ENCODE results near the gene RS1.

RS1 gene

DNA sequence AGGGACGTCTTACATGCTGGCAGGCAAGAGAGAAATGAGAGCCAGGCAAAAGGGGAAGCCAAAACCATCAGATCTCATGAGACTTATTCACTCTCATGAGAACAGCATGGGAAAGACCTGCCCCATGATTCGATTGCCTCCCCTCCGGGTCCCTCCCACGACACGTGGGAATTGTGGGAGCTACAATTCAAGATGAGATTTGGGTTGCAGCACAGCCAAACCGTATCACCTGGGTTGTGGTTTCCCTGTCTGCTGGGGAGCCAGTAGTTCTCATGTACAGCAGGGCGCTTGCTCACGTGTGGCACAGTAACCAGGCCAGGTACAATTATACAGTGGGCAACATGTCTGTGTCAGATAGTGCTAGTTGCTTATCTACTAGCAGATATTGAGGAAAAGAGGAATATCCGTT lies 11.1 kb upstream of the RS1 start:
- TF ChIP-seq, protein P1, sequence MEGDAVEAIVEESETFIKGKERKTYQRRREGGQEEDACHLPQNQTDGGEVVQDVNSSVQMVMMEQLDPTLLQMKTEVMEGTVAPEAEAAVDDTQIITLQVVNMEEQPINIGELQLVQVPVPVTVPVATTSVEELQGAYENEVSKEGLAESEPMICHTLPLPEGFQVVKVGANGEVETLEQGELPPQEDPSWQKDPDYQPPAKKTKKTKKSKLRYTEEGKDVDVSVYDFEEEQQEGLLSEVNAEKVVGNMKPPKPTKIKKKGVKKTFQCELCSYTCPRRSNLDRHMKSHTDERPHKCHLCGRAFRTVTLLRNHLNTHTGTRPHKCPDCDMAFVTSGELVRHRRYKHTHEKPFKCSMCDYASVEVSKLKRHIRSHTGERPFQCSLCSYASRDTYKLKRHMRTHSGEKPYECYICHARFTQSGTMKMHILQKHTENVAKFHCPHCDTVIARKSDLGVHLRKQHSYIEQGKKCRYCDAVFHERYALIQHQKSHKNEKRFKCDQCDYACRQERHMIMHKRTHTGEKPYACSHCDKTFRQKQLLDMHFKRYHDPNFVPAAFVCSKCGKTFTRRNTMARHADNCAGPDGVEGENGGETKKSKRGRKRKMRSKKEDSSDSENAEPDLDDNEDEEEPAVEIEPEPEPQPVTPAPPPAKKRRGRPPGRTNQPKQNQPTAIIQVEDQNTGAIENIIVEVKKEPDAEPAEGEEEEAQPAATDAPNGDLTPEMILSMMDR (IDR thresholded peaks at IDR 0.05; ENCODE audit: borderline replicate concordance, insufficient read depth, low read depth, low read length) = no peak
- H3K4me3 ChIP-seq (ENCODE audit: low read depth, low read length) = no peak overlapping the region

DNA sequence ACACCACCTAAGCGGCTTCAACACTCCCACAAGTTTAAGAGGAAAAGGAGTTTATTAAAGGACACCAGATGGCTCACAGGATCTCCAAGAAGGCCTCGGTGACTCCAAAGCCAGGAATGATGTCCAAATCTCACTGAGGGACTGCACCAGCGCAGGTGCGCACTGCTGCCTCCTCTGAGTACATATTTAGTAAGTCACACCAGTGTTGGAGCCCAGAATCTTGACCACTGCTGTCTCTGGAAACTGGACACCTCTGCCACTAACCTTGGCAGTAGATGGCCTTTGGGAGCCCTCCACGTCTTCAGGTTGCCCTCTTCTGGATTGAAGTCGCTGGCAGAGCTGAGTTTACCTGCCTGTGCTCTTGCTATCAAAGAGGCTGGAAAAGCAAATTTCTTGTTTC lies 10.1 kb upstream of the RS1 start:
- H3K4me3 ChIP-seq (ENCODE audit: low read depth, low read length) = no peak overlapping the region
- TF ChIP-seq, protein P1 (IDR thresholded peaks at IDR 0.05; ENCODE audit: borderline replicate concordance, insufficient read depth, low read depth, low read length) = no peak

DNA sequence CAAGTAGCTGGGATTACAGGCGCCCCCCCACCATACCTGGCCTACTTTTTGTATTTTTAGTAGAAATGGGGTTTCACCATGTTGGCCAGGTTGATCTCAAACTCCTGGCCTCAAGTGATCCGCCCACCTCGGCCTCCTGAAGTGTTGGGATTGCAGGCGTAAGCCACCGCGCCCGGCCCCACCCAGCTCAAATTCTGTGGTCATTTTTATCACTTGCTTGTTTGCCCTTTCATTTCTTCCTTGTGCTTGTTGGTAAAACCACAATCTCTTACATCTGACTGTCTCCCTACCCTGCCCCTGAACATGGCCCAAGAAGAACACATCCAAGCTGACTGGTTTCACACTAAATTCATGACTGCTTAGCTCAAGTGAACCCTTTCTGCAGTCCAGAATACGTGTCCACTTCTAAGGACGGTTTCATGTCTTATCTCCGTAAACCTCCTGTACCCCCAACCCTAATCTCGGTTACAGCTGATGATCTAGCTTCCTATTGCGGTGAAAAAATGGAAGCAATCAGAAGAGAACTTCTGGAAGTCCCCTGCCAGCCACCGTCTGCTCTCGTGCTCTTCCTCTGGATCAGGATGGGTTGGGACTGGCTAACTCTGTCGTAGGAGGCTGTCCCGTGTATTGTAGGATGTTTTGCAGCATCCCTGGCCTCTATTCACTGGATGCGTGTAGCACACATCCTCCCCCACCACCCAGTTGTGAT lies 5.4 kb upstream of the RS1 start:
- TF ChIP-seq, protein P1 (IDR thresholded peaks at IDR 0.05; ENCODE audit: borderline replicate concordance, insufficient read depth, low read depth, low read length) = no peak
- H3K4me3 ChIP-seq (ENCODE audit: low read depth, low read length) = no peak overlapping the region

- H3K4me3 ChIP-seq (ENCODE audit: low read depth, low read length) = no peak overlapping the region
- TF ChIP-seq, protein P1 (IDR thresholded peaks at IDR 0.05; ENCODE audit: borderline replicate concordance, insufficient read depth, low read depth, low read length) = no peak
Observed at GRCh38 chrX:18676470-18676869, 4.6 kb upstream of the RS1 start.

- H3K4me3 ChIP-seq (ENCODE audit: low read depth, low read length) = no peak overlapping the region
- TF ChIP-seq, protein P1 (IDR thresholded peaks at IDR 0.05; ENCODE audit: borderline replicate concordance, insufficient read depth, low read depth, low read length) = no peak
Observed at GRCh38 chrX:18676050-18676449, 4.1 kb upstream of the RS1 start.

DNA sequence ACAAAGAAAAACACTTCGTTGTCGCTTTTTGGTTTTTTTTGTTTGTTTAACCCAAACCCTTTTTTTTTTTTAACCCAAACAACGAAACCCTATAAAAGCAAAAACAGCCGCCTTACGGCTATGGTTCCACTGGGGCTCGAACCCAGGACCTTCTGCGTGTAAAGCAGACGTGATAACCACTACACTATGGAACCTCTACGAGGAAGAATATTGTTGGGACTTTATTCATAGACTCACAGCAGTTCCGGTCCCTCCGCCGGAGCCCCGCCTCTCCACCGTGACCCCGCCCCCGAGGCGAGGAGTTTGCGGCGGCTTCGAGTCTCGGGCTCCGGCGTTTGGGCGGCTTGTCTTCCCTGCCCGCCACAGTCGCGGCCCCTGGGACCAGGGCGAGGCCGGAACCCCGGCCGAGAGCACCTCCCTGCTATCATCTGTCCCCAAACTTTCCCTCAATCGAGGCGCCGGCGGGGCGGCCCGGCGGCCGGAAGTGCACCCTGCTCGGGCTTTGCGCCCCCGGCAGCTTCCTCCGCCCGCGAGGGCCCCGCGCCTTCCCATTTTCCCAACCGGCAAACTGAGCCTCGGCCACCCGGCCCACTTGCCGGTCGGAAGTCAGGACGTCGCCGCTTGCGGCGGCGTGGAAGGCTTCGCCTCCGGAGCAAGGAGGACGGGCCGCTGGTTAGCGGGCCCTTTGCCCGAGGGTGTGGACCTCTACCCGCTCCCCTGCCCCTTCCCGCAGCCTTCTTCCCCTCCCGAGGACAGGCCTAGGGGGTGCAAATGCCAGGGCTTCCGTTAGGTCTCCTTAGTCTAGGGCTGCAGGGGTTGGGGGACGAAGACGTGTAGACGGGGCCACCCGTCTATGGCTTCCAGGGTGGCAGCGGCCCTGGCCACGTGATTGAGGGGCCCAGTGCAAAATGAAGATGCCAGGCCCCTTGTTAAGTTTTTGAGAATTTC lies 3.2 kb upstream of the RS1 start:
- peak overlapping the region; percentile 55 for H3K4me3 ChIP-seq (ENCODE audit: low read depth, low read length)
- TF ChIP-seq, protein P1 (IDR thresholded peaks at IDR 0.05; ENCODE audit: borderline replicate concordance, insufficient read depth, low read depth, low read length) = no peak
